GM21360 (cell line): ENCODE data around the gene ZMYND8.
"Not testable (repeated sequence)": the region's sequence is repeated elsewhere in the genome, so short reads cannot be mapped to it uniquely, and the experiment has no call there.

Experiments
- ATAC-seq: cut with Tn5 transposase; IDR thresholded peaks from one replicate; pipeline ENCODE4 v1.9.1; 2021; ENCODE audit warnings: mild to moderate bottlenecking, moderate library complexity; ENCODE audit not compliant: unreplicated experiment

Gene ZMYND8

DNA sequence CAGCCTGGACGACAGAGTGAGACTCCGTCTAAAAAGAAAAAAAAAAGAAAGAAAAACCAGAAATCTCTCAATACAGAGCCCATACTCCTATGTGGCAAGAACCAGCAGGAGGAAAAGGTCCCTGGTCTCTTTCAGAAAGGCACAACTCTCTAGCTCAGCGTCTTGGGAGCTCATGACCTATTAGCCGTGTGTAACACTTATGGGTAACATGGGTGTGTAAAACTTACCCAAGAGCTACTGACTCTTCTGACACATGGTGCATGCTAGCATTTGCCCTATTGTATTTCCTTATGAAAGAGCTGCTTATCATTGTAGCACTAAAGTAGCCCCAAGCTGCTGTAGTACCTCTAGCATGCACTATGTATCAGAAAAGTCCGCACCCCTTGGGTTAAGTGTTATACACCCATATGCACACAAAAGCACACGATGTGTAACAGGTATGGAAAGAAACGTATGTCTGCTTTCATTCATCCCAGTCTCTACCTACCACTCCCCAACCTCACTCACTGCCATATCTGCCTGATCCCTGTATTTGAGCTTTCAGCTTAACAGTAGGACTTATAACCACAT lies 85.4 kb downstream of the ZMYND8 start:
- ATAC-seq, result no peak

DNA sequence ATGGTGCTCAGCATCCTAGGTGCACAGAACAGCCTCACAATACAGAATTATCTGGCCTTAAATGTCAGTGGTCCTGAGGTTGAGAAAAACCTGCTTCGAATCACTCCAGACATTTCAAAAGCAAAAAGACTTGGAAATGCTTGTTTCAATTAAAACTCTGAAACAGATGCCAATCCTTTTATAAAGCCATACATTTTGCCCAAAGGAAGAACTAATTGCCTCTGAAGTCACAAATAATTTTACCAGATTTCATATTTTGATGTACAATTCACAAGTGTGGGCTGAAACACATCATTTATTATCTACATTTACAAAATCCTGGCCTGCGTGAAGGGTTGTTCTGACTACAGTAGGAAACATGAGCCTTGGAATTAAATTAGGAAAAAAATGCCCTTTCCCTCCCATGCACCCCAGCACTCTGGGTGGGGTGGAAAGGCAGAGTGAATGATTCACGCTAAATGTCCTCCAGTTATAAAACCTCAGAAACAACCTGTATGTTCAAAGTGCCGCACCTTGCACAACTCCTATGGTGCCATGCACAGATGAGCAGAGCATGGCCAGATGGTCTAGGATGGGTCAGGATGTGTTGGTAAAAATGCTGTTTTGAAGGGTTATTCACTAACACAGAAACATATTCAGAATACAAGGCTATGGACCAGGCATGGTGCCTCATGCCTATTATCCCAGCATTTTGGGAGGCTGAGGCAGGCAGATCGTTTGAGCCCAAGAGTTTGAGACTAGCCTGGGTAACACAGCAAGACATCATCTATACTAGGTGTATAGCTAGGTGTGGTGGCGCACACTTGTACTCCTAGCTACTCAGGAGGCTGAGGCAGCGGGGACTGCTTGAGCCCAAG lies 87.0 kb downstream of the ZMYND8 start:
- no peak for ATAC-seq

DNA sequence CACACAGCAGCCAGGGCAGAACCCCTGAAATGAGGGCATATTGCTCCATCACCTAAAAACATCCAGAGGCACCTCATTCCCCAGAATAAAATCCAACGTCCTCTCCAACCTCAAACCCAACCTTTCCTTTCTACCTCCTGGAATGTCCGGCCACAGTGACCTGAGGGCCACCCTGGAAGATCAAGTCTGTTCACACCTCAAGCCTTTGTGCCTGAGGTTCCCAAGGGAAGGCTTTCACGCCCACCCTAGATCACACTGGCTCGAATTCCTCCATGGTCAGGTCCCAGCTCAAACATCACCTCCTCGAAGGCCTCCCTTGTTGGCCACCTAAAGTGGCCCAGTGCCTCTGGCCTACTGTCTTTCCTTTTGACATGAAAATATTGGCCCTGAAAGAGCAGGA lies 88.9 kb downstream of the ZMYND8 start:
- no peak for ATAC-seq

DNA sequence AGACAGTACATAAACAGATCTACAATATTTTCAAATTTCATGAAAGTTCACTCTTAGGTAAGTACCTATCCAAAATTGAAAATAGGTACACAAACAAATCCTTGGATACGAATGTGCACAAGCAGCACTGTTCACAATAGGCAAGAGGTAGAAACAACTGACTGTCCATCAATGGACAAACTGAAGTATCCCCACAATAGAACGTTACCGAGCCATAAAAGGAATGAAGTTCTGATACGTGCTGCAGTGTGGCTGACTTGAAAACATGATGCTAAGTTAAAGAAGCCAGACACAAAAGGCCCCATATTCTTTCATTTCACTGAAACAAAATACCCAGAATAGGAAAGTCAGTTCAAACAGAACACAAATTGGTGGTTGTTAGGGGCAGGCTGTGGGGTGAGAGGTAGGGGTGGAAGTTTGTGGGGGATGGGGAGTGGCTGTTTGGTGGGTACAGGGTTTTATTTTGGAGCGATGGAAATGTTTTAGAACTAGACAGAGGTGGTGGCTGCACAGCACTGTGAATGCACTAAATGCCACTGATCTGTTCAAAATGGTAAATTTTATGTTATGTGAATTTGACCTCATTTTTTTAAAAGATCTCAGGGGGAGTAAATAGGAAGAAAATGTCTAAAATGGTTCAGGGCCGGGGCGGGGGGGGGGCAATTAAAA lies 89.5 kb downstream of the ZMYND8 start:
- ATAC-seq, result no peak

DNA sequence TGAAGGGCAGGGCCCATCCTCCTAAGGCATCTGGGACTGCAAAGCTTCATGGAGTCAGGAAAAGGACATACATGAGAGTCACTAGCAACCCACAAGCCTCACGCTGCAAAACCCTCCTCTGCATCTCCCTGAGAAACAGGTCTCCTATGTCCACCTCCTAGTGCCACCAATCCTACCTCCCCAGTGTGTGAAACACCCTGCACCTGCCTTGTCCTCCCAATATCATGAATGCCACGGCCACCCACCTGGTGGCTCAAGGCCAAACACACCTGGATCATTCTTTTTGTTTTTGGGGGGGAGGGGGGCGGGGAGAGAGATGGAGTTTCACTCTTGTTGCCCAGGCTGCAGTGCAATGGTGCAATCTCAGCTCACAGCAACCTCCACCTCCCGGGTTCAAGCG lies 90.5 kb downstream of the ZMYND8 start:
- no peak for ATAC-seq

DNA sequence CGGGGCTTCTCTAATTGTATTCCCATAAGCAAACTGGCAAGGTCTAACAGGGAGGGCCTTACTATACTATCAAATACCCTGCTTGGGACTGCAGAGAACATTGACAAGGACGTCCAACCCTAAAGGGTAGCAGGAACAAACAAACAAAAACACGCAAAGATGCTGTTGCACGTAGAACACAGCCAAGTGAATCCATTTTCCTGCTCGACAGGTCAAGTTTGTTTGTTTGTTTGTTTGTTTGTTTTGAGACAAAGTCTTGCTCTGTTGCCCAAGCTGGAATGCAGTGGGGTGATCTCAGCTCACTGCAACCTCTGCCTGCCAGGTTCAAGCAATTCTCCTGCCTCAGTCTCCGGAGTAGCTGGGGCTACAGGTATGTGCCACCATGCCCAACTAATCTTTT lies 91.3 kb downstream of the ZMYND8 start:
- ATAC-seq, result no peak

DNA sequence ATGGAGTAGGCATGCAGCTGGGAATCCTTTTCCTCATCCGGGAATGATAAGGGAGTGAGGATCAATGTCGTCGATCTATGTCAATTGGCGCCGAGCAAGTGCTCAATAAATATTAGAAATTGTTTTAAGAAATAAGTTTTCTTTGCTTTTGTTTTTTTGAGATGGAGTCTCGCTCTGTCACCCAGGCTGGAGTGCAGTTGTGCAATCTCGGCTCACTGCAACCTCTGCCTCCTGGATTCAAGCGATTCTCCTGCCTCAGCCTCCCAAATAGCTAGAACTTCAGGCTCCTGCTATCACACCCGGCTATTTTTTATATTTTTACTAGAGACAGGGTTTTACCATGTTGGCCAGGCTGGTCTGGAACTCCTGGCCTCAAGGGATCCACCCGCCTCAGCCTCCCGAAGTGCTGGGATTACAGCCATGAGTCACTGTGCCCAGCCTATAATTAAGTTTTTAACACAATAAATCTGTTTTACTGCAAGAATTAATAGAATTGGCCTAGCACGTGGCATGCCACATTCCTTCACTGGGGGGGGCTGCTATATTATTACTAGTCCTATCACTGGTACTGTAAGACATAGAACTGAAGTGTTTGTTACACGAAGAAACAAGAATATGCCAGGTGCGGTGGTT lies 92.2 kb downstream of the ZMYND8 start:
- ATAC-seq, result not testable (repeated sequence)

DNA sequence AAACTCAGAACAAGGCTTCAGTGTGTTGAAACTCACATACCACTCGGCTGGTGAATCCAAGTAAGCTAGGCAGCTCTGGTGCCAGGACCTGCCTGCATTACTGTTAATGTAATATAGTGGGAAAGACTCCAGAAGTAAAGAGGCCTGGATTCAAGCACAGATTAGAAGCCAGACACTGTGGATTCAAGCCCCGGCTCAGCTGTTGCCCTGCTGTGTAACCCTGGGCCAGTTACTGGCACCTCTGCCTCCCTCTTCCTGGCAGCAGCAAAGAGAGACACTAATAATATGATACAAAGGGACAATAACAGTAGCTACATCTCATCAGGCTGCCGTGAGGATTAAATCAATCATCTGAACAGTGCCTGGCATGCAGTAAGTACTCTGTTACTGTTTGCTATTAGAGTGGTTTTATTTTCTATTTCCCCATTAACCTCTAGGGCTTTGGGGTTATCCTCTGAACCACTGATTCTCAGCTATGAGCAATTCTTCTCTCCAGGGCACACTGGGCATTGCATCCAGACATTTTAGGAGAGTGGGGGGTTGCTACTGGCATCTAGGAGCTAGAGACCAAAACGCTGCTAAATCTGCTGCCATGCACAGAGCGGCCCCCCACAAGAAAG lies 92.9 kb downstream of the ZMYND8 start:
- ATAC-seq, result no peak

DNA sequence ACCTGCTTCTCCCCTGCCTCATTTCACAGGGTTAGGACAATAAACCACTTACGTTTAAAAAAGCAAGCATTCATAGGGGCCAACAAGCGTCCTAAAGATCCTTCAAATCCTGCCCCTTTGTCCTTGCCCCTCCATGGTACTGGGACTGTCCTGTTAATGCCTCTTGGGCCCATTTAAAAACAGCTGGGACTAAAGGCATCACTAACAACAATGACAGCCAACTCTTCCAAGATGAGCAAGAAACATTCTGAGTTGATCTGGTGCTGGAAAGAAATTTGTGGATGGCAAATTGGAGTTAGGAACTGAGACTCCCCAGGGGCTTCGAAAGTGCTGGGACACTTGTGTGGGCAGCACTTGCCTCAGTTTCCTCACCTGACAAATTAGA lies 93.4 kb downstream of the ZMYND8 start:
- ATAC-seq, result no peak

DNA sequence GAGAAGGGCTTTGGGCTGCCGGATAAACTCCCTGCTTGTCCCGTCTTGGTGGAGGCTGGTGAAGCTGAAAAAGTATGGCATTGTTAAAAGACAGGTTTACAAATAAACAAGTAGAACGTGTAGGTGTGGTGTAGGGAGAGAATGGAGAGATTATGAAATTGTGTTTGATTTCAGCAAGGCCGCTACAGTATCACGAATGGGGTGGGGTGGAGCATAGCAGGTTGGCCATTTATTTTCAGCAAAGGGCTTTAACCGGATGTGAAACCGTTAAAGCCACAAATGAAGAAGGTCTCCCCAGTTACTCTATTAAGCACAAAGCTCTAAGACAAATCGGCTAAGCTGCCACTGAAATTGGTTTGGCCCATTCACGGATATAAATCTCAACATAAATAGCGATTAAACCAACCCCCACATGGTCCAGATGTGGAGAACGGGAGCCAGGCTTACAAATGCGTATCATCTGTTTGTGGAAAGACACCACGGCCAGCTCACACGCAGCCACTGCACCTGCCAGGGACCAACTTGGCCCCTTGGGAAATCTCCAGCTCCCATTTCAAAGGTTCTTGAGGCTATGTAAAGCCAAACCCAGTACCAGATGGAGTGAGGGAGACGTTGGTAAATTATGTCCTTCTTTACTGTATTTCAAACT lies 94.0 kb downstream of the ZMYND8 start:
- no peak for ATAC-seq

DNA sequence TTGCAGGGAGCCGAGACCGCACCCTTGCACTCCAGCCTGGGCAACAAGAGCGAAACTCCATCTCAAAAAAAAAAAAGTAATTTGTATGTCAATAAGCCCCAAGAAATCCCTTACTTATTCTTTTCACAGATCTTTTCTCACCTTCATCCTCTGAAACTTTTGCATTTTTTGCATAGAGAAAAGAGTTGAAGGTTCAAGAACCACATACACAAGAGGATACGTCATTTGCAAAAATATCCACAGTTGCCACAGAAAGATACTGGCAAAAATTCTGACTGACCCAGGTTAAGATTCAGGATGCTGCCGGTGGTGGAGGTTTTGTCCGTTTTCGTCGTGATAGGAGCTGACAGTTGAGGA lies 94.5 kb downstream of the ZMYND8 start:
- no peak for ATAC-seq

DNA sequence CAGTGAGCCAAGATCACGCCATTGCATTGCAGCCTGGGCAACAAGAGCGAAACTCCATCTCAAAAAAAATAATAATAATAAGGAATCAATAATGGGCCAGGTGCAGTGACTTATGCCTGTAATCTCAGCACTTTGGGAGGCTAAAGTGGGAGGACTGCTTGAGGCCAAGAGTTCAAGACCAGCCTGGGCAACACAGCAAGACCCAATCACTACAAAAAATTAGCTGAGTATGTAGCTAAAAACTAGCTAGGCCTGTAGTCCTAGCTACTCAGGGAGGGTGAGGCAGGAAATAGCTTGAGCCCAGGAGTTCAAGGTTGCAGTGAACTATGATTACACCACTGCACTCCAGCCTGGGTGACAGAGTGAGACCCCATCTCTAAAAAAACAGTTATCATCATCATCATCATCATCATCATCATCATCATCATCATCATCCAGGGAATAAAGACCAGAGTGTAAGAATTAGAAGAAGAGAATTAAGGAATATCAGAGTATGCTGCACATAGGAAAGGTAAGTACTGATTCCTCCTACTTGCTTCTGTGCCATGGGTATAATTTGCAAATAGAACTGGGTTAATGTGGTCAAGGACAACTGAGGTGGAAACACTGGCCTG lies 95.2 kb downstream of the ZMYND8 start:
- not testable (repeated sequence) for ATAC-seq

DNA sequence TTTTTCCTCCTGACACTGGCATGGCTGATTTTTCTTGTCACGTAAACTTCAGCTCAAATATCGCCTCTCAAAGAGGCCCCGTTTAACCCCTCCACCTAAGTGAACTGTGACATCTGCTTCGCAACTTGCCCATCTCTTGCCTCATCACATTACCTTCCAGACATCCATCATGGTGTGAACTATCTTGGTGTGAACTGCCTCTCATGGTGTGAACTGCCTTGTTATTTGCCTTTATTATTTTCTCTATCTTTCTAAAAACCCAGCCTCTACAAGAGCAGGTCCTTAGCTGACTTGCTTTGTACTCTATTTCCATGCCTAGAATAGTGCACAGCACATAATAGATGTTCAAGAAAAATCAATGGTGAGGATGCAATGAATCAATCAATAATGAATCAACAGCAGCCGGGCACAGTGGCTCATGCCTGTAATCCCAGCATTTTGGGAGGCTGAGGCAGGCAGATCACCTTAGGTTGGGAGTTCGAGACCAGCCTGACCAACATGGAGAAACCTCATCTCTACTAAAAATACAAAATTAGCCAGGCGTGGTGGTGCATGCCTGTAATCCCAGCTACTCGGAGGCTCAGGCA lies 95.9 kb downstream of the ZMYND8 start:
- ATAC-seq, result not testable (repeated sequence)

DNA sequence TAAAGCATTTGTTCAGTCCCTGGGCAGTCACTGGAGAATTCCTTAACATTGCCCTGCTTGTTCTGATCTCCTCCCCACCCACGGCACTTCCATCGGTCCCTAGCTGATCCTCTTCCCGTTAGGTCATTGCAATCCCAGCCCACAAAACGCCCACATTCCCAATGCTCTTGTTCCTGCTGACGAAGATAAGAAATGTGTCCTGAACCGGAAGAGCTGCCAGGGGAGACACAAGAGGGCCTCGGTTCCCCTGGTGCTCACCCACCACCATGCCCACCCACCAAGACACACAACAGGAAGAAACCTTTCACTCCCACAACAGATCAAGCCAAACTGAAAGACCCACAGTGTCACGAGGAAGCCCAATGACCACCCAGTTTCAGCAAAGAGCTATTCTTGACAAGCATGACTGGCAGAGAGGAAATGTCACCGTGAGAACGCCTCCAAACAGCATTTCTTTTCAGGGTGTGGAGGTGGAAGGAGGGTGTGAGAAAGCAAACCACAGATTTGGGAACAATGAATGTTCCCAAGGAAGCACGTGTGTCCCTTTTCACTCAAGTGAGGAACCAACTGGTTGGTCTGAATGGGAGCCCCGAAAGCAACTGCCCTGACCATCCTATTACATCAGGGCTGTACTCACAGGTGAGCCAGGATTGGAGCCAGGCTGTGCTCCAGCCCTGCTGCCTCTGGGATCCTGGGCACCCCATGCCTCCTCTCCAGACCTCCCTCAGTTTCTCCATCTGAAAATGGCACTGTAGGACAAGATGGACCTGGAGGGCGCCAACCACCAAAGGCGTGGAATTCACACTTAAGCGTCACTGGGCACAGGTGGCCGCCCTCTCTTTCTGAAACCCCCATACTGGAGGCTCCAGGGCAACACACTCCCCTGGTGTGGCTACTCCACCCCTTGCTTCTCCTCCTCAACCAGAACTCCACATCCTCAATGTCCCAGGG lies 97.5 kb downstream of the ZMYND8 start:
- peak; percentile 45 for ATAC-seq

DNA sequence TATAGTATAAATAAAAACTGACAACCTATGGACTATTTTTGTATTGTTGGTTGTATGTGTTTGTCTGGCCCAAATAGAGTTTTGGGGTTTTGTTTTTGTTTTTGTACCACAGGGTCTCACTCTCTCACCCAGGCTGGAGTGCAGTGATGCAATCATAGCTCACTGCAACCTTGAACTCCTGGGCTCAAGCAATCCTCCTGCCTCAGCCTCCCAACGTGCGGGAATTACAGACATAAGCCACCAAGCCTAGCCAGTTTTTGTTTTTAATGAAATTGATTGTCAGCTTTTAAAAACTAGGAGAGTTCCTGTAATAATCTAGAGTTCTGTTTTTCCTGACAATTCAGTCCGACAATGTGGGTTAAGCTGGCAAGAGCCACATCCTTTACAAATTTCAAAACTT lies 98.7 kb downstream of the ZMYND8 start:
- no peak for ATAC-seq

DNA sequence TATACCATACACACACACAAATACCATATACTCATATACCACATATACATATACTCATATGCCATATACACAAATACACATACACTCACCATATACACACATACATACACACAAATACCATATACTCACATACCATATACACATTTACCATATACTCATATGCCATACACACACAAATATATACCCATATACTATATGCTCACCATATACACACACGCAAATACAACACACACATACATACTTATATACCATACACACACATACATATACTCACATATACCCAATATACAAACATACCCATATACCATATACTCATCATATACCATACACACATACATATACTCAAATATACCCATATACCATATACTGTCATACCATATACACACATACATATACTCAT lies 99.2 kb downstream of the ZMYND8 start:
- no peak for ATAC-seq

DNA sequence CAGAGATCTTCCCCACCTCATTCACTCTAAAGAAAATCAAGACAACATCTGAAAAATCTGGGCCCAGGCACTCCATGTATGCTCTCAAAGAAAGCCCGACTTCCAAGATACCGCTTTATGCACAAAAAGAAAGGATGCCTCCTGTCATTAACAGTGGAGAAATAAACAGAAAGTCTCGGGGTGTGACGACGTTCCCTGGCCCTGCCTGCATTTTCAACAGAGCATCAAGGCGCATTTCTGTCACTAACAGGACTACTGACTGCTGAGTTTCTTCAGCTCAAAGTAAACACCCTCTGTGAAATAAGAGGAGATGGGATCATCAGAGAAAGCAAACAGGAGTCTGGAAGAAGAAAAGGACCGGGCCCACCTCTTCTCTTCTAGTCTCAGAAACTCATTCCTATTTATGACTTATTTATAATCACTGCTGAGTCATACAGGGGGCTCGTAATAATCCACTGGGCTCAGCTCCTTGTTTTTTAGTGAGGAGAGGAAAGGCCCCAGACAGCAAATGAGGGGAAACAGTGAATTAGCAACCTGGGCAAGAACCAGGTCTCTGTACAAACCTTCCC lies 99.7 kb downstream of the ZMYND8 start:
- ATAC-seq, result no peak

DNA sequence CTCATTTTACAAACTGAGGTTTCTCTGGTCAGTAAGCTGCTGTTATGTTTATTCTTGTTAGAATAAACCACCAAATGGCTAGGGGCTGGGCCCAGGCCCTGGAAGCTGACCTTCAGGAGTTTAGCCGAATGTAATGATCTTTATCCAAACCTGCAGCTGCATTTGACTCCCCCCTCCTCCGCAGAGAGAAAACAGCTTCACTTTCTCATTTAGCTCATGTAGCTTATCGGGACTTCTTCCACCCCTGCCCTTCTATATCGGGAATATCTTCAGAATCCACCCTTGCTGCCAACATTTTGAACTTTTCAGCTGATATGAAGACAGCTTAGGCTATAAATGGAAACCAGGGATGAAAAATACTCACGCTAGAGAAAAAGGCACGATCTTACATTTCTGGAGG lies 102.6 kb downstream of the ZMYND8 start:
- no peak for ATAC-seq

DNA sequence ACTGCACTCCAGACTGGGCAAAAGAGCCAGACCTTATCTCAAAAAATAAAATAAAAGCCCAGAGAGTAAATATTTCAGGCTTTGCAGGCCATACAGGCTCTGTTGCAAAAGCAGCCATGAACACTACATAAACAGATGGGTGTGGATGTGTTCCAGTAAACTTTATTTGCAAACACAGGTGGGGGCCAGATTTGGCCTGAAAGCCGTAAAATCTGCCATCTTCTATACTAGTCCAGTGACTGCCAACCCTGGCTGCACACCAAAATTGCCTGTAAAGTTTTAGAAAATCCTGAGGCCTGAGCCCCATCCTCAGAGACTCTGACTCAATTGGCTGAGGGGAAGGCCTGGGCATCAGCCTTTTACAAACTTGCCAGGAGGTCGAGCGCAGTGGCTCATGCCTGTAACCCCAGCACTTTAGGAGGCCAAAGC lies 103.6 kb downstream of the ZMYND8 start:
- ATAC-seq, result no peak
